HEK293 (cell line): ENCODE results near the gene ADORA2A.

ENCODE experiments used
- MZF1 ChIP-seq: fragments of 450-650 bp; formaldehyde crosslinking; IDR thresholded peaks from 2 replicates; pipeline ENCODE4 v1.5.1; 2017; ENCODE audit warnings: missing biosample characterization, missing genetic modification characterization, borderline replicate concordance
- ZBTB7A ChIP-seq: fragments of 450-650 bp; formaldehyde crosslinking; IDR thresholded peaks from 2 replicates; pipeline ENCODE4 v1.5.1; 2016; ENCODE audit warnings: low read depth, missing biosample characterization, missing genetic modification characterization
- ZNF133 ChIP-seq: fragments of 450-650 bp; formaldehyde crosslinking; IDR thresholded peaks from 2 replicates; pipeline ENCODE4 v1.5.1; 2016; ENCODE audit warnings: missing biosample characterization, missing genetic modification characterization
- ZNF202 ChIP-seq: fragments of 450-650 bp; formaldehyde crosslinking; IDR thresholded peaks from 2 replicates; pipeline ENCODE4 v1.5.1; 2016; ENCODE audit warnings: missing biosample characterization, missing genetic modification characterization, borderline replicate concordance
- ZNF24 ChIP-seq: fragments of 450-650 bp; formaldehyde crosslinking; IDR thresholded peaks from 2 replicates; pipeline ENCODE4 v1.5.1; 2016; ENCODE audit warnings: missing biosample characterization, missing genetic modification characterization
- ZNF266 ChIP-seq: fragments of 450-650 bp; formaldehyde crosslinking; IDR thresholded peaks from 2 replicates; pipeline ENCODE4 v1.5.1; 2016; ENCODE audit warnings: missing biosample characterization, missing genetic modification characterization, low read depth
- ZNF558 ChIP-seq: fragments of 450-650 bp; formaldehyde crosslinking; IDR thresholded peaks from 2 replicates; pipeline ENCODE4 v1.5.1; 2016; ENCODE audit warnings: missing biosample characterization, missing genetic modification characterization
- ZNF837 ChIP-seq: fragments of 450-650 bp; formaldehyde crosslinking; IDR thresholded peaks from 2 replicates; pipeline ENCODE4 v1.5.1; 2016; ENCODE audit warnings: missing biosample characterization, missing genetic modification characterization
- ZSCAN23 ChIP-seq: fragments of 450-650 bp; formaldehyde crosslinking; IDR thresholded peaks from 2 replicates; pipeline ENCODE4 v1.5.1; 2016; ENCODE audit warnings: missing biosample characterization, missing genetic modification characterization
- TF ChIP-seq, protein P1 (sequence below): fragments of 450-650 bp; formaldehyde crosslinking; IDR thresholded peaks from 2 replicates; pipeline ENCODE4 v1.5.1; 2016; ENCODE audit warnings: missing biosample characterization, missing genetic modification characterization
- TF ChIP-seq, protein P2 (sequence below): fragments of 450-650 bp; formaldehyde crosslinking; IDR thresholded peaks from 2 replicates; pipeline ENCODE4 v1.5.1; 2016; ENCODE audit warnings: missing biosample characterization, missing genetic modification characterization
- TF ChIP-seq, protein P3 (sequence below): fragments of 450-650 bp; formaldehyde crosslinking; optimal IDR thresholded peaks from 2 replicates; pipeline ENCODE3; 2016; ENCODE audit warnings: missing biosample characterization, mild to moderate bottlenecking, missing genetic modification characterization
- TF ChIP-seq, protein P4 (sequence below): fragments of 450-650 bp; formaldehyde crosslinking; IDR thresholded peaks from 2 replicates; pipeline ENCODE4 v1.5.1; 2016; ENCODE audit warnings: missing biosample characterization, missing genetic modification characterization
- TF ChIP-seq, protein P5 (sequence below): fragments of 450-650 bp; formaldehyde crosslinking; IDR thresholded peaks from 2 replicates; pipeline ENCODE4 v1.5.1; 2016; ENCODE audit warnings: missing biosample characterization, missing genetic modification characterization

DNA sequence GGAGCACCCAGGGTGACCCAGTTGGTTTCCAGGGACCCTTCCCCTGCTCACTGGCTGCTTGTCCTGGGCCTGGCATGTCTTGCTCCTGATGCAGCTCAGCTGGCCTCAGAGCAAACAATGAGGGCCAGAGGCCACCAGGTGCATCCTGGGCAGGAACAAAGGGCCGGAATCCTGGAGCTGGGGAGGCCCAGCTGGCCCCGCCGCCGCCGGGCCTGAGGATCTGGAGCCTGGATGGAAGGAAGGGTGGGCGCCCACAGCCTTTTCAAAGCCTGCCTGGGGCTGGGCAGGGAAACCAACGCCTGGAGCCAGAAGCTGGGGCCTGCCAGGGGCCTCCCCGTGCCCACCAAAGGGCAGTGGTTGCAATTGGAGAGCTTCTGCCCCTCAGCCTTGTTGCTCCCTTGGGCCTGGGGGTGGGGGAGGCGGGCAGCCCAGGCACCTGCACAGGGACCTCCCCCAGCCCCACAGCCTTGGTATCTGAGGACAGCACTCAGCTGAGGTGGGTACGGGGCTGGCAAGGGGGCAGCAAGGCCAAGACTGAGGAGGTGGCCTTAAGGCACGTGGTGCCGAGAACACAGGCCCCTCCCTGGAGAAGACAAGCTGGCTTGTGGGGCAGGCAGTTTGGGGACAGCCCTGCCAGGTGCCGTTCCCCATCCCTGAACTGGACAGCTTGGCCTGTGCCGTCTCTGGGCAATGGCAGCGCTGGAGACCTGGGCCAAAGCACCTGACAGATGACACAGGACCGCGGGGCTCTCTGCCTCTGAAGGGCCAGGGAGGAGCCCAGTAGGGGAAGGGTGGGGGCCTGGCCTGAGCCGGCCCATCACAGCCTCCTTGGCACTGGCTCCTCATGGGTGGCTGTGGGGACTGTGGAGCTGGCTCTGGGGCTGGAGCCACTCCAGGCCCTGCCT lies 7.1 kb upstream of the ADORA2A start:
- TF ChIP-seq ZNF202 (tag by site-specific recombination) (no peak), ZNF558 (tag by site-specific recombination) (no peak), ZBTB7A (tag by site-specific recombination) (no peak), ZNF837 (tag by site-specific recombination) (no peak), ZNF24 (tag by site-specific recombination) (no peak), ZNF266 (tag by site-specific recombination) (no peak), ZSCAN23 (no peak), MZF1 (tag by site-specific recombination) (no peak), ZNF133 (no peak)
- TF ChIP-seq, protein P1, sequence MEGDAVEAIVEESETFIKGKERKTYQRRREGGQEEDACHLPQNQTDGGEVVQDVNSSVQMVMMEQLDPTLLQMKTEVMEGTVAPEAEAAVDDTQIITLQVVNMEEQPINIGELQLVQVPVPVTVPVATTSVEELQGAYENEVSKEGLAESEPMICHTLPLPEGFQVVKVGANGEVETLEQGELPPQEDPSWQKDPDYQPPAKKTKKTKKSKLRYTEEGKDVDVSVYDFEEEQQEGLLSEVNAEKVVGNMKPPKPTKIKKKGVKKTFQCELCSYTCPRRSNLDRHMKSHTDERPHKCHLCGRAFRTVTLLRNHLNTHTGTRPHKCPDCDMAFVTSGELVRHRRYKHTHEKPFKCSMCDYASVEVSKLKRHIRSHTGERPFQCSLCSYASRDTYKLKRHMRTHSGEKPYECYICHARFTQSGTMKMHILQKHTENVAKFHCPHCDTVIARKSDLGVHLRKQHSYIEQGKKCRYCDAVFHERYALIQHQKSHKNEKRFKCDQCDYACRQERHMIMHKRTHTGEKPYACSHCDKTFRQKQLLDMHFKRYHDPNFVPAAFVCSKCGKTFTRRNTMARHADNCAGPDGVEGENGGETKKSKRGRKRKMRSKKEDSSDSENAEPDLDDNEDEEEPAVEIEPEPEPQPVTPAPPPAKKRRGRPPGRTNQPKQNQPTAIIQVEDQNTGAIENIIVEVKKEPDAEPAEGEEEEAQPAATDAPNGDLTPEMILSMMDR (tag by site-specific recombination): no peak
- TF ChIP-seq, protein P2, sequence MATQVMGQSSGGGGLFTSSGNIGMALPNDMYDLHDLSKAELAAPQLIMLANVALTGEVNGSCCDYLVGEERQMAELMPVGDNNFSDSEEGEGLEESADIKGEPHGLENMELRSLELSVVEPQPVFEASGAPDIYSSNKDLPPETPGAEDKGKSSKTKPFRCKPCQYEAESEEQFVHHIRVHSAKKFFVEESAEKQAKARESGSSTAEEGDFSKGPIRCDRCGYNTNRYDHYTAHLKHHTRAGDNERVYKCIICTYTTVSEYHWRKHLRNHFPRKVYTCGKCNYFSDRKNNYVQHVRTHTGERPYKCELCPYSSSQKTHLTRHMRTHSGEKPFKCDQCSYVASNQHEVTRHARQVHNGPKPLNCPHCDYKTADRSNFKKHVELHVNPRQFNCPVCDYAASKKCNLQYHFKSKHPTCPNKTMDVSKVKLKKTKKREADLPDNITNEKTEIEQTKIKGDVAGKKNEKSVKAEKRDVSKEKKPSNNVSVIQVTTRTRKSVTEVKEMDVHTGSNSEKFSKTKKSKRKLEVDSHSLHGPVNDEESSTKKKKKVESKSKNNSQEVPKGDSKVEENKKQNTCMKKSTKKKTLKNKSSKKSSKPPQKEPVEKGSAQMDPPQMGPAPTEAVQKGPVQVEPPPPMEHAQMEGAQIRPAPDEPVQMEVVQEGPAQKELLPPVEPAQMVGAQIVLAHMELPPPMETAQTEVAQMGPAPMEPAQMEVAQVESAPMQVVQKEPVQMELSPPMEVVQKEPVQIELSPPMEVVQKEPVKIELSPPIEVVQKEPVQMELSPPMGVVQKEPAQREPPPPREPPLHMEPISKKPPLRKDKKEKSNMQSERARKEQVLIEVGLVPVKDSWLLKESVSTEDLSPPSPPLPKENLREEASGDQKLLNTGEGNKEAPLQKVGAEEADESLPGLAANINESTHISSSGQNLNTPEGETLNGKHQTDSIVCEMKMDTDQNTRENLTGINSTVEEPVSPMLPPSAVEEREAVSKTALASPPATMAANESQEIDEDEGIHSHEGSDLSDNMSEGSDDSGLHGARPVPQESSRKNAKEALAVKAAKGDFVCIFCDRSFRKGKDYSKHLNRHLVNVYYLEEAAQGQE: no peak
- TF ChIP-seq, protein P3, sequence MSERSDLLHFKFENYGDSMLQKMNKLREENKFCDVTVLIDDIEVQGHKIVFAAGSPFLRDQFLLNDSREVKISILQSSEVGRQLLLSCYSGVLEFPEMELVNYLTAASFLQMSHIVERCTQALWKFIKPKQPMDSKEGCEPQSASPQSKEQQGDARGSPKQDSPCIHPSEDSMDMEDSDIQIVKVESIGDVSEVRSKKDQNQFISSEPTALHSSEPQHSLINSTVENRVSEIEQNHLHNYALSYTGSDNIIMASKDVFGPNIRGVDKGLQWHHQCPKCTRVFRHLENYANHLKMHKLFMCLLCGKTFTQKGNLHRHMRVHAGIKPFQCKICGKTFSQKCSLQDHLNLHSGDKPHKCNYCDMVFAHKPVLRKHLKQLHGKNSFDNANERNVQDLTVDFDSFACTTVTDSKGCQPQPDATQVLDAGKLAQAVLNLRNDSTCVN (tag by site-specific recombination): no peak
- TF ChIP-seq, protein P4, sequence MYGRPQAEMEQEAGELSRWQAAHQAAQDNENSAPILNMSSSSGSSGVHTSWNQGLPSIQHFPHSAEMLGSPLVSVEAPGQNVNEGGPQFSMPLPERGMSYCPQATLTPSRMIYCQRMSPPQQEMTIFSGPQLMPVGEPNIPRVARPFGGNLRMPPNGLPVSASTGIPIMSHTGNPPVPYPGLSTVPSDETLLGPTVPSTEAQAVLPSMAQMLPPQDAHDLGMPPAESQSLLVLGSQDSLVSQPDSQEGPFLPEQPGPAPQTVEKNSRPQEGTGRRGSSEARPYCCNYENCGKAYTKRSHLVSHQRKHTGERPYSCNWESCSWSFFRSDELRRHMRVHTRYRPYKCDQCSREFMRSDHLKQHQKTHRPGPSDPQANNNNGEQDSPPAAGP (tag by site-specific recombination): no peak
- TF ChIP-seq, protein P5, sequence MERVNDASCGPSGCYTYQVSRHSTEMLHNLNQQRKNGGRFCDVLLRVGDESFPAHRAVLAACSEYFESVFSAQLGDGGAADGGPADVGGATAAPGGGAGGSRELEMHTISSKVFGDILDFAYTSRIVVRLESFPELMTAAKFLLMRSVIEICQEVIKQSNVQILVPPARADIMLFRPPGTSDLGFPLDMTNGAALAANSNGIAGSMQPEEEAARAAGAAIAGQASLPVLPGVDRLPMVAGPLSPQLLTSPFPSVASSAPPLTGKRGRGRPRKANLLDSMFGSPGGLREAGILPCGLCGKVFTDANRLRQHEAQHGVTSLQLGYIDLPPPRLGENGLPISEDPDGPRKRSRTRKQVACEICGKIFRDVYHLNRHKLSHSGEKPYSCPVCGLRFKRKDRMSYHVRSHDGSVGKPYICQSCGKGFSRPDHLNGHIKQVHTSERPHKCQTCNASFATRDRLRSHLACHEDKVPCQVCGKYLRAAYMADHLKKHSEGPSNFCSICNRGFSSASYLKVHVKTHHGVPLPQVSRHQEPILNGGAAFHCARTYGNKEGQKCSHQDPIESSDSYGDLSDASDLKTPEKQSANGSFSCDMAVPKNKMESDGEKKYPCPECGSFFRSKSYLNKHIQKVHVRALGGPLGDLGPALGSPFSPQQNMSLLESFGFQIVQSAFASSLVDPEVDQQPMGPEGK (tag by site-specific recombination): no peak
